Tibial nerve (tissue), 4 donors: Measurements from ENCODE around the gene RAI14.

ENCODE experiments used
- EP300 ChIP-seq, 2 donors: sonication (generic); formaldehyde crosslinking; IDR thresholded peaks; one replicate each; pipeline ENCODE4 v1.6.1; 2017; ENCODE audit warnings: antibody characterized with exemption in 2 of 2, mild to moderate bottlenecking in 1 of 2
- POLR2A ChIP-seq, 2 donors: fragments of 450-650 bp; IDR thresholded peaks; one replicate each; pipeline ENCODE4 v1.6.1; 2017; ENCODE audit warnings: antibody characterized with exemption in 2 of 2, mild to moderate bottlenecking in 2 of 2, moderate library complexity in 2 of 2
- TF ChIP-seq, protein P1 (sequence below), 5 experiments: fragments of 200-600 bp in 3 of 5; fragments of 450-650 bp in 2 of 5; sonication (generic) in 3 of 5; IDR thresholded peaks; one replicate each; pipeline ENCODE4 v1.5.1; 2016 to 2019; ENCODE audit warnings: antibody characterized with exemption in 5 of 5, mild to moderate bottlenecking in 3 of 5, moderate library complexity in 2 of 5

DNA sequence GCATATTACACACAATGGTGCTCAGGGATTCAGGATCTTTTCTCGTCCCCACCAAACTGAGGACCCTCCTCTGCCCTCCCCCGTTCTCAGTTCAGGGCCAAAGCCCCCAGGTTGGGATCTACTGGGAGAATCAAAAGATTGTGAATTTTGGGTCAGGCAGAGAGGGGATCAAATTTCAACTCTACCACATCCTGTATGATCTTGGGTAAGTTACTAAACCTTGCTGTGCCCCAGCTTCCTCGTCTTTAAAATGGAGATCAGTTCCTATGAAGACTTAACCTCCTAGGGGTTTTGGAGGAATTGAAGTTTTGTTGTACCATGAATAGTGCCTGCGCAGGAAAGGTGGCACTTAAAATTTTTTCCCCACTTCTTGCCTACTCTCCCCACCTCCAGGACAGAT is 62.4 kb downstream of the RAI14 start:
- TF ChIP-seq, protein P1, sequence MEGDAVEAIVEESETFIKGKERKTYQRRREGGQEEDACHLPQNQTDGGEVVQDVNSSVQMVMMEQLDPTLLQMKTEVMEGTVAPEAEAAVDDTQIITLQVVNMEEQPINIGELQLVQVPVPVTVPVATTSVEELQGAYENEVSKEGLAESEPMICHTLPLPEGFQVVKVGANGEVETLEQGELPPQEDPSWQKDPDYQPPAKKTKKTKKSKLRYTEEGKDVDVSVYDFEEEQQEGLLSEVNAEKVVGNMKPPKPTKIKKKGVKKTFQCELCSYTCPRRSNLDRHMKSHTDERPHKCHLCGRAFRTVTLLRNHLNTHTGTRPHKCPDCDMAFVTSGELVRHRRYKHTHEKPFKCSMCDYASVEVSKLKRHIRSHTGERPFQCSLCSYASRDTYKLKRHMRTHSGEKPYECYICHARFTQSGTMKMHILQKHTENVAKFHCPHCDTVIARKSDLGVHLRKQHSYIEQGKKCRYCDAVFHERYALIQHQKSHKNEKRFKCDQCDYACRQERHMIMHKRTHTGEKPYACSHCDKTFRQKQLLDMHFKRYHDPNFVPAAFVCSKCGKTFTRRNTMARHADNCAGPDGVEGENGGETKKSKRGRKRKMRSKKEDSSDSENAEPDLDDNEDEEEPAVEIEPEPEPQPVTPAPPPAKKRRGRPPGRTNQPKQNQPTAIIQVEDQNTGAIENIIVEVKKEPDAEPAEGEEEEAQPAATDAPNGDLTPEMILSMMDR (IDR thresholded peaks at IDR 0.05), result no peak
- TF ChIP-seq POLR2A (IDR thresholded peaks at IDR 0.05) (no peak), EP300 (IDR thresholded peaks at IDR 0.05) (no peak)
